GM10847 (cell line): Measurements from ENCODE around the gene SF3B5.

Source experiments
- POLR2A ChIP-seq: IDR thresholded peaks from 2 replicates; pipeline ENCODE4 v1.6.1; 2011; ENCODE audit not compliant: insufficient read length; ENCODE audit errors: extremely low read depth

SF3B5 gene

GRCh38 chr6:144069506-144069905 is 25.9 kb downstream of the SF3B5 start:
- TF ChIP-seq POLR2A: no peak

- TF ChIP-seq POLR2A: no peak
These were observed 26.6 kb downstream of the SF3B5 start for GRCh38 chr6:144068794-144069193.

GRCh38 chr6:144066741-144067484 is 28.5 kb downstream of the SF3B5 start:
- no peak for TF ChIP-seq POLR2A

- no peak for TF ChIP-seq POLR2A
These were observed 29.1 kb downstream of the SF3B5 start for GRCh38 chr6:144066255-144066654.

GRCh38 chr6:144065213-144065660 is 30.1 kb downstream of the SF3B5 start:
- TF ChIP-seq POLR2A: no peak

GRCh38 chr6:144064402-144065212 is 30.8 kb downstream of the SF3B5 start:
- TF ChIP-seq POLR2A: peak; percentile 5

GRCh38 chr6:144063744-144064401 is 31.5 kb downstream of the SF3B5 start:
- peak; percentile 95 for TF ChIP-seq POLR2A

- TF ChIP-seq POLR2A: no peak
These were observed 32.1 kb downstream of the SF3B5 start for GRCh38 chr6:144063246-144063743.

GRCh38 chr6:144062786-144063185 is 32.6 kb downstream of the SF3B5 start:
- no peak for TF ChIP-seq POLR2A

GRCh38 chr6:144059139-144059538 is 36.2 kb downstream of the SF3B5 start:
- TF ChIP-seq POLR2A: no peak

- TF ChIP-seq POLR2A: no peak
These were observed 40.0 kb downstream of the SF3B5 start for GRCh38 chr6:144055121-144055931.

- no peak for TF ChIP-seq POLR2A
These were observed 41.8 kb downstream of the SF3B5 start for GRCh38 chr6:144053601-144054000.

- no peak for TF ChIP-seq POLR2A
These were observed 42.9 kb downstream of the SF3B5 start for GRCh38 chr6:144052488-144052887.

GRCh38 chr6:144049386-144049785 is 46.0 kb downstream of the SF3B5 start:
- TF ChIP-seq POLR2A: no peak

GRCh38 chr6:144047688-144048087 is 47.7 kb downstream of the SF3B5 start:
- TF ChIP-seq POLR2A: no peak
